KOPT-K1 (cell line): ENCODE data around the gene MRPS11.
"Not testable (repeated sequence)": the region's sequence is repeated elsewhere in the genome, so short reads cannot be mapped to it uniquely, and the experiment has no call there.

ENCODE experiments used
- H3K27ac ChIP-seq: fragments of 200-600 bp; sonication (generic); 2 replicates; pipeline ENCODE4 v1.5.1; 2016; ENCODE audit warnings: antibody characterized with exemption, mild to moderate bottlenecking, low read depth, low read length; ENCODE audit not compliant: poor library complexity, severe bottlenecking
- H3K36me3 ChIP-seq: fragments of 200-600 bp; sonication (generic); 2 replicates; pipeline ENCODE4 v1.5.1; 2017; ENCODE audit warnings: antibody characterized with exemption, mild to moderate bottlenecking, low read length, moderate library complexity; ENCODE audit not compliant: insufficient read depth
- H3K9me3 ChIP-seq: fragments of 200-600 bp; sonication (generic); 2 replicates; pipeline ENCODE4 v1.5.1; 2017; ENCODE audit warnings: antibody characterized with exemption, low read length, mild to moderate bottlenecking; ENCODE audit not compliant: insufficient read depth, poor library complexity, severe bottlenecking

MRPS11 gene

DNA sequence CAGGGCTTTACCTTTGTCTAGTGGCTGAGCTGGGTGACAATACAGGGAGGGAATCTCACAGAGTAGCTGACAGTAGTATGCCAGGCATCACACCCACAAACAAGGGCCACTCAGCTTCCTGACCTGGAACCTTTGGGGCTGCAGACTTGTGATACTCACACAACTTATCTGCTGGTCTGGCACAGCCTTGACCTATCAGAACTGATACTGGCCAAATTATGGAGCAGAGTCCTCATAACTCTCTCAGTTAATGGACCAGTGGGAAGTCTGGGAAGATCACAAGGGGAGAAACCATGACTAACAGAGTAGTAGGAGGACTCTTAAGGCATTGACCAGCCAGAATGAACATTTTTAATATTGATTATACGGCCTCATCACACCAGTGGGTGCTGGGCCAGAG lies 19.8 kb upstream of the MRPS11 start:
- H3K27ac ChIP-seq: no peak overlapping the region
- H3K9me3 ChIP-seq: peaks cover 15% of the 10 kb centered on the region
- no peaks in the 10 kb centered on the region for H3K36me3 ChIP-seq

DNA sequence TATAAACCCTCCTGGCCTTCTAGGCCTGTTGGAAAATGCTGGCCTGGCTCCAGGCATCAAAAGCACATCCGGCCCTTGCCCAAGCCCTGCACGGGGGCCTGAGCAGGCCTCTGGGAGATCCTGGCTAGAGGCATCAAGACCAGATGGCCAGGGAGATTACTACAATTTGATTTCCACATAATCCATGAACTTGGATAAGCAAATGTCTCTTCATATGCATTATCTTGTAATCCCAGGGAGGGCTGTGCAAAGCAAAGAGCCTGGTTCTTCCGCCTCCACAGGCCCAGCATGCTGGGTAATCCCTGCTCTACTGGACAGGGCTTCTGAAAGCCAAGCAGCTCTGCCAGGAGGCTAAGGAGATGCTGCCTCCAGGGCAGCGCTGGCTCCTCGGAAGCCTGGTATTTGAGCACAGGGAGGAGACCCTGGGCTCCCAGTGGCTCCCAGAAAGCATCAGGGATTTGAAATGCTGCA lies 18.5 kb upstream of the MRPS11 start:
- peaks cover 6% of the 10 kb centered on the region for H3K9me3 ChIP-seq
- H3K36me3 ChIP-seq: no peaks in the 10 kb centered on the region
- no peak overlapping the region for H3K27ac ChIP-seq

- Histone ChIP-seq H3K36me3 (no peaks in the 10 kb centered on the region), H3K27ac (no peak overlapping the region), H3K9me3 (peaks cover under 1% of the 10 kb centered on the region)
Measured at GRCh38 chr15:88449581-88449980, 17.9 kb upstream of the MRPS11 start.

GRCh38 chr15:88450125-88450798 lies 17.2 kb upstream of the MRPS11 start:
- Histone ChIP-seq H3K27ac (no peak overlapping the region), H3K36me3 (no peaks in the 10 kb centered on the region), H3K9me3 (no peaks in the 10 kb centered on the region)

DNA sequence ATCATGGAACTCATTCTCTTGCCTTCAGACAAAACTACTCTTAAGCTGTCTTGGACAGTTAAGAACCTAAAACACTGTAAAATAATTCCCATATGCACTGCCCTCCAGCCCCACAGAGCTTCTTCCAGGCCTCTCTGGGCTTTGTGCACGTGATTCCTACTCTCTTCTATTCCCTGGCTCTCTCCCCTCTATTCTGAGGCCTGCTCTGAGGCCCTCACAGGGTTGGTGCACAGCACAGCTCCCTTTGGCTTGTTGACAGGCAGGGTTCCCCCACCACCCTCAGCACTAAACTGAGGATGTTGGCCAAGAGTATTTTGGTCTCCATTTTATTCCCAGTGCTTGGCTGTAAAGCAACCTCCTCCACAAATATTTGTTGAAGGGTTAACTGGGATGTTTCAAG lies 13.9 kb upstream of the MRPS11 start:
- Histone ChIP-seq H3K9me3 (no peaks in the 10 kb centered on the region), H3K36me3 (peaks cover 16% of the 10 kb centered on the region), H3K27ac (no peak overlapping the region)

DNA sequence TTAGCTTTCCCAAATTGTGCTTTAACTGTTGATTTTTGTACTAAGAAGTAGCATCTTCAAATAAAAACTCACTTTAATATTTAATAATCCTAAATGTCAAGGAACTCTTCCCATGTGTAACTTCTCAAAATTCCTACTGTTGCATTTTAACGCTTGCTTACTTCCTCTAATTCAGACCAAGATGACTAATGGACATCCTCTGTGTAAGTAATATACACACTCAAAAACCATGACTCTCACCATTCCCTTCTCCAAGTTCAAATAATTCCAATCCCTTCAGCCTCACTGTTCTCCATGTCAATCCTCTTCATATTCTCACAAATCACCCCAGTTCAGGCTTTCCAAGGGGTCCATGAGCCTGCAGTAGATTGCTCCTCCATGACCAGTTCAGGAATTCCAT lies 13.3 kb upstream of the MRPS11 start:
- no peak overlapping the region for H3K27ac ChIP-seq
- H3K36me3 ChIP-seq: peaks cover 22% of the 10 kb centered on the region
- H3K9me3 ChIP-seq: no peaks in the 10 kb centered on the region

- H3K27ac ChIP-seq: no peak overlapping the region
- no peaks in the 10 kb centered on the region for H3K9me3 ChIP-seq
Measured at GRCh38 chr15:88454867-88455810, 12.4 kb upstream of the MRPS11 start.

DNA sequence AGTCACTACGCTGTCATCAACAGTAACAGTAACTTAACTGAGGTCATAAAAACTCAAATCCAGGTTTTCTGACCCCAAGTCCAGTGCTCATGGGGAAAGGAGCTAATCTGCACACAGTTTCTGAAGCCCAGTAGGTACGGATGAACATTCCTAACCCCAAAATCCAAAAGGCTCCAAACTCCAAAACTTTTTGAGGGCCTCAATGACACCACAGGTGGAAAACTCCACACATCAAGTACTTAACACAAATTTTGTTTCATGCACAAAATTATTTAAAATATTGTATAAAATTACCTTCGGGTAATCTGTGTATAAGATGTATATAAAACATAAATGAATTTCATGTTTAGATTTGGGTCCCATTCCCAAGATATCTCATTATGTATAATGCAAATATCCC lies 10.8 kb upstream of the MRPS11 start:
- peaks cover 47% of the 10 kb centered on the region for H3K36me3 ChIP-seq

More at GRCh38 chr15:88454867-88455810, 12.4 kb upstream of the MRPS11 start:
- H3K36me3 ChIP-seq: peaks cover 31% of the 10 kb centered on the region

GRCh38 chr15:88463870-88464532 lies 3.5 kb upstream of the MRPS11 start:
- H3K27ac ChIP-seq: no peak overlapping the region
- no peaks in the 10 kb centered on the region for H3K9me3 ChIP-seq
- H3K36me3 ChIP-seq: peaks cover 67% of the 10 kb centered on the region

More for the DNA sequence above, 10.8 kb upstream of the MRPS11 start:
- no peak overlapping the region for H3K27ac ChIP-seq
- H3K9me3 ChIP-seq: no peaks in the 10 kb centered on the region

- H3K36me3 ChIP-seq: peaks cover 66% of the 10 kb centered on the region
- H3K9me3 ChIP-seq: no peaks in the 10 kb centered on the region
- H3K27ac ChIP-seq: no peak overlapping the region
Measured at GRCh38 chr15:88465633-88466224, 1.8 kb upstream of the MRPS11 start.

- Histone ChIP-seq H3K9me3 (no peaks in the 10 kb centered on the region), H3K36me3 (peaks cover 65% of the 10 kb centered on the region), H3K27ac (peak overlapping the region; percentile 95)
Measured at GRCh38 chr15:88467935-88468528, 524 bp downstream of the MRPS11 start.

DNA sequence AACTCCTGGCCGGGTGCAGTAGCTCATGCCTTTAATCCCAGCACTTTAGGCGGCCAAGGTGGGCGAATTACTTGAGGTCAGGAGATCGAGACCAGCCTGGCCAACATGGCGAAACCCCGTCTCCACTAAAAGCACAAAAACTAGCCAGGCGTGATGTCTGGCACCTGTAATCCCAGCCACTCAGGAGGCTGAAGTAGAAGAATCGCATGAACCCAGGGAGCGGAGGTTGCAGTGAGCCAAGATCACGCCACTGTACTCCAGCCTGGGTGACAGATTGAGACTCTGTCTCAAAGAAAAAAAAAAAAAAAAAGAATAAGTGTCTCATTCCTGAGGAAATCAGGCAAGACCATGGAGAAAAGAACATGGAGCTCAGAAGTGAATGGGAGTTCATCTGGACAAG lies 1.2 kb downstream of the MRPS11 start:
- not testable (repeated sequence) for H3K9me3 ChIP-seq
- peaks cover 64% of the 10 kb centered on the region for H3K36me3 ChIP-seq
- peak overlapping the region; percentile 95 for H3K27ac ChIP-seq

- Histone ChIP-seq H3K36me3 (peaks cover 58% of the 10 kb centered on the region), H3K27ac (no peak overlapping the region), H3K9me3 (no peaks in the 10 kb centered on the region)
Measured at GRCh38 chr15:88469321-88469720, 1.8 kb downstream of the MRPS11 start.

- Histone ChIP-seq H3K27ac (no peak overlapping the region), H3K9me3 (no peaks in the 10 kb centered on the region), H3K36me3 (peaks cover 59% of the 10 kb centered on the region)
Measured at GRCh38 chr15:88470625-88471372, 3.3 kb downstream of the MRPS11 start.
